Hepatocyte (in vitro differentiated cells): ENCODE results near the gene ZNF280D. TPM values are rescaled to one million over a fixed set of nuclear protein-coding genes. Genes with fewer than 3 reads are reported as not detected.
"Not testable (repeated sequence)": the region's sequence is repeated elsewhere in the genome, so short reads cannot be mapped to it uniquely, and the experiment has no call there.

Experiments used
- DNase-seq: peaks from one replicate; pipeline ENCODE4 v3.0.0-alpha.2; 2016; ENCODE audit warnings: low spot score
- H2AFZ ChIP-seq: fragments of 200-600 bp; sonication (generic); 2 replicates; pipeline ENCODE4 v1.6.0; 2016; ENCODE audit warnings: antibody characterized with exemption, mild to moderate bottlenecking
- H3K27ac ChIP-seq: fragments of 200-600 bp; sonication (generic); 2 replicates; pipeline ENCODE4 v1.5.1; 2016; ENCODE audit warnings: mild to moderate bottlenecking
- H3K27me3 ChIP-seq: fragments of 200-600 bp; sonication (generic); 2 replicates; pipeline ENCODE4 v1.6.1; 2016
- H3K36me3 ChIP-seq: fragments of 200-600 bp; sonication (generic); replicated peaks from 2 replicates; pipeline ENCODE4 v1.5.1; 2016; ENCODE audit warnings: low read depth; ENCODE audit not compliant: insufficient read depth
- H3K4me1 ChIP-seq: fragments of 200-600 bp; sonication (generic); 2 replicates; pipeline ENCODE4 v1.5.1; 2016; ENCODE audit warnings: mild to moderate bottlenecking, moderate library complexity; ENCODE audit not compliant: insufficient read depth
- H3K4me2 ChIP-seq: fragments of 200-600 bp; sonication (generic); 2 replicates; pipeline ENCODE4 v1.6.0; 2016
- H3K4me3 ChIP-seq: fragments of 200-600 bp; sonication (generic); 2 replicates; pipeline ENCODE4 v1.5.1; 2016; ENCODE audit warnings: mild to moderate bottlenecking
- H3K79me2 ChIP-seq: fragments of 200-600 bp; sonication (generic); 2 replicates; pipeline ENCODE4 v1.6.0; 2017; ENCODE audit warnings: mild to moderate bottlenecking
- H3K9me2 ChIP-seq: fragments of 200-600 bp; sonication (generic); replicated peaks from 2 replicates; pipeline ENCODE4 v1.6.0; 2017; ENCODE audit warnings: mild to moderate bottlenecking; ENCODE audit not compliant: insufficient read depth
- H3K9me3 ChIP-seq: fragments of 200-600 bp; sonication (generic); 2 replicates; pipeline ENCODE4 v1.5.1; 2016; ENCODE audit warnings: low read depth, mild to moderate bottlenecking
- H4K20me1 ChIP-seq: fragments of 200-600 bp; sonication (generic); 2 replicates; pipeline ENCODE4 v1.6.0; 2016; ENCODE audit warnings: mild to moderate bottlenecking; ENCODE audit not compliant: insufficient read depth, poor library complexity, severe bottlenecking
- EZH2 ChIP-seq: fragments of 200-600 bp; sonication (generic); IDR thresholded peaks from 2 replicates; pipeline ENCODE4 v1.6.1; 2016; ENCODE audit warnings: antibody characterized with exemption, mild to moderate bottlenecking, borderline replicate concordance
- EZH2phosphoT487 ChIP-seq: fragments of 200-600 bp; sonication (generic); IDR thresholded peaks from one replicate; pipeline ENCODE4 v1.6.1; 2018; ENCODE audit warnings: antibody characterized with exemption, mild to moderate bottlenecking, low read depth, moderate library complexity; ENCODE audit not compliant: unreplicated experiment, severe bottlenecking
- WGBS: methylation state at CpG from one replicate; pipeline ENCODE4 v1.1.6; 2016; ENCODE audit warnings: low lambda C conversion rate; ENCODE audit errors: missing lambda C conversion rate; 5-methylcytosine and 5-hydroxymethylcytosine counted together
- polyA plus RNA-seq: library from polyadenylated mRNA; unstranded; fragments of >200 nt; fragmentation: Nextera tagmentation; extraction: Ambion mirVana; gene quantifications from 2 replicates; pipeline ENCODE4 v1.2.1, GENCODE V29; 2016
- total RNA-seq: library from RNA; depleted of rRNA; stranded (reverse); fragments of >200 nt; gene quantifications from 2 replicates; pipeline ENCODE4 v1.2.3, GENCODE V29; 2014
- TF ChIP-seq, protein P1 (sequence below): fragments of 200-600 bp; sonication (generic); IDR thresholded peaks from 2 replicates; pipeline ENCODE4 v1.5.1; 2016; ENCODE audit warnings: antibody characterized with exemption, mild to moderate bottlenecking; ENCODE audit not compliant: poor library complexity

Gene ZNF280D, protein sequence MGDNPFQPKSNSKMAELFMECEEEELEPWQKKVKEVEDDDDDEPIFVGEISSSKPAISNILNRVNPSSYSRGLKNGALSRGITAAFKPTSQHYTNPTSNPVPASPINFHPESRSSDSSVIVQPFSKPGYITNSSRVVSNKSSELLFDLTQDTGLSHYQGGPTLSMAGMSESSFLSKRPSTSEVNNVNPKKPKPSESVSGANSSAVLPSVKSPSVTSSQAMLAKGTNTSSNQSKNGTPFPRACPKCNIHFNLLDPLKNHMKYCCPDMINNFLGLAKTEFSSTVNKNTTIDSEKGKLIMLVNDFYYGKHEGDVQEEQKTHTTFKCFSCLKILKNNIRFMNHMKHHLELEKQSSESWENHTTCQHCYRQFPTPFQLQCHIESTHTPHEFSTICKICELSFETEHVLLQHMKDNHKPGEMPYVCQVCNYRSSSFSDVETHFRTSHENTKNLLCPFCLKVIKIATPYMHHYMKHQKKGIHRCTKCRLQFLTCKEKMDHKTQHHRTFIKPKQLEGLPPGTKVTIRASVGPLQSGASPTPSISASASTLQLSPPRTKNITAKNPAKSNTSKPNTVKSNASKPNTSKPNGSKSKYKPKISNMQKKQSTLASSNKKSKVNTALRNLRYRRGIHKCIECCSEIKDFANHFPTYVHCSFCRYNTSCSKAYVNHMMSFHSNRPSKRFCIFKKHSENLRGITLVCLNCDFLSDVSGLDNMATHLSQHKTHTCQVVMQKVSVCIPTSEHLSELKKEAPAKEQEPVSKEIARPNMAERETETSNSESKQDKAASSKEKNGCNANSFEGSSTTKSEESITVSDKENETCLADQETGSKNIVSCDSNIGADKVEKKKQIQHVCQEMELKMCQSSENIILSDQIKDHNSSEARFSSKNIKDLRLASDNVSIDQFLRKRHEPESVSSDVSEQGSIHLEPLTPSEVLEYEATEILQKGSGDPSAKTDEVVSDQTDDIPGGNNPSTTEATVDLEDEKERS
- total RNA-seq (0.87 and 1.7 TPM in 2 replicates), polyA plus RNA-seq (0.54 TPM in 1 of 2 replicates, not detected in the other)

DNA sequence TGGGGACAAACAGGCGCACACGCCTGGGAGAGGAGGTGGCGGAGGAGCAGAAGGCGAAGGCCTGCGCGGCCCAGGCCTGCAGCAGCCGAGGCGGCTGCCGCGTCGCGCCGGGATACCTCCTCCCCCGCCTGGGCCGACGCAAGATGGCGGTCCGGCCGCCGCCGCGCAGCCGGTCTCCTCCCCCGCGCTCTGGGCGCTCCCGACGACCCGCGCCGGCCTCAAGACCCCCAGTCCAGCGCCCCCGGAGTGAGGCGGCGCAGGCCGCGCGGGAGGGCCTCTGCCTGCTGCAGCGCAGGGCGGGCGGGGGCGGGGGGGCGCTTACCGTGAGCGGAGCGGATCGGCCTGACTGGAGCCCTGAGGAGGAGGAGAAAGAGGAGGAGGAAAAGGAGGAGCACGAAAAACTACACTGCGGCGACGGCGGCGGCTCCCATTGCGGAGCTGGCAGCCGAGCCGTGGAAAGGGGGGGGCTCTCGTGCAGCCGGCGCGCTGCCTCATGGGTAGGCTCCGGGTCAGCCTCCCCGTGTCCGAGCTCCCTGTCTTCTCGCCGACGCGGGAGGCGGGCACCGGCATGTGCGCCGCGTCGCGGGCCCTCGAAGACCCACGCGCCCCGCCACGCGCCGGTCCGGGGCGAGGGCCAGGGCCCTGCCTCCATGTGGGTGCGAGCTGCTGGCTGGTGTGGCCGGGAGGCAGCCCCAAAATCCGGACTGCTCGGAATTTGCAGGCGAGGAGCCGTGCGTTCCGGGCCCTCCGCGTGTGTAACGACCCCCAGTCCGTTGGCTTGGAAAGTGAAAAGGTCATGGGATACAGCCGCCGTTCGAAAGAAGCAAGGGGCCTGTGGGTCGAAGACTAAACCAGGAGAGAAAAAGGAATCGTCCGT is at the start of gene ZNF280D:
Gene ZNF280D, minus strand, starts transcription at position 374 of the 877 bp plus-strand sequence. CDS start 26,400 bp downstream, outside the sequence.
- H3K27ac ChIP-seq, result no peak within 1 kb of the TSS
- WGBS, result 99% methylated on average over 57 of the region's 101 CpGs
- no peaks in the 10 kb centered on the region for H3K9me3 ChIP-seq
- H3K79me2 ChIP-seq, result no peaks in the 10 kb centered on the region
- H3K4me2 ChIP-seq, result no peak within 1 kb of the TSS
- H3K4me1 ChIP-seq, result peaks cover 7% of the 10 kb centered on the region
- no peak within 1 kb of the TSS for H2AFZ ChIP-seq
- no peaks in the 10 kb centered on the region for H3K27me3 ChIP-seq
- no peak for TF ChIP-seq EZH2phosphoT487
- no peak for TF ChIP-seq EZH2
- TF ChIP-seq, protein P1, sequence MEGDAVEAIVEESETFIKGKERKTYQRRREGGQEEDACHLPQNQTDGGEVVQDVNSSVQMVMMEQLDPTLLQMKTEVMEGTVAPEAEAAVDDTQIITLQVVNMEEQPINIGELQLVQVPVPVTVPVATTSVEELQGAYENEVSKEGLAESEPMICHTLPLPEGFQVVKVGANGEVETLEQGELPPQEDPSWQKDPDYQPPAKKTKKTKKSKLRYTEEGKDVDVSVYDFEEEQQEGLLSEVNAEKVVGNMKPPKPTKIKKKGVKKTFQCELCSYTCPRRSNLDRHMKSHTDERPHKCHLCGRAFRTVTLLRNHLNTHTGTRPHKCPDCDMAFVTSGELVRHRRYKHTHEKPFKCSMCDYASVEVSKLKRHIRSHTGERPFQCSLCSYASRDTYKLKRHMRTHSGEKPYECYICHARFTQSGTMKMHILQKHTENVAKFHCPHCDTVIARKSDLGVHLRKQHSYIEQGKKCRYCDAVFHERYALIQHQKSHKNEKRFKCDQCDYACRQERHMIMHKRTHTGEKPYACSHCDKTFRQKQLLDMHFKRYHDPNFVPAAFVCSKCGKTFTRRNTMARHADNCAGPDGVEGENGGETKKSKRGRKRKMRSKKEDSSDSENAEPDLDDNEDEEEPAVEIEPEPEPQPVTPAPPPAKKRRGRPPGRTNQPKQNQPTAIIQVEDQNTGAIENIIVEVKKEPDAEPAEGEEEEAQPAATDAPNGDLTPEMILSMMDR, result no peak
- H3K4me3 ChIP-seq, result no peak within 1 kb of the TSS
- no peak for DNase-seq
- H4K20me1 ChIP-seq, result no peaks in the 10 kb centered on the region
- H3K36me3 ChIP-seq, result no peaks in the 10 kb centered on the region
- no peaks in the 10 kb centered on the region for H3K9me2 ChIP-seq

DNA sequence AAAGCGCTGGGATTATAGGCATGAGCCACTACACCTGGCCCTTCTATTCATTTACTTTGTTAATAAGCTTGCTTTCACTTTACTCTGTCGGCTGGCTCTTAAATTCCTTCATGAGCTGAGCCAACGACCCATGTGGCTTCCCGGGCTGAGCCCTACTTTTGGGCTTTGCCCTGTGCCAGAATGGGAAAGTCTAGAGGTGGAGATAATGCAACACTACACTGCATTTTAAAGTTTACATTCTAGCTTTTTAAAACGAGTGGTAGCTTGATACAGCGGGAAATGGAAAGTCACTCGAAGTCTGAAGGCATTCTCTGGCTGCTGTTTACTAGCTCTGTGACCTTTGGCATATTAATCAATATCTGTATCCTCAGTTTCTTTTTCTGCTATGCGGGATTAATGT is 49.0 kb upstream of the ZNF280D start:
- no peak for DNase-seq
- no peaks in the 10 kb centered on the region for H4K20me1 ChIP-seq
- H3K4me3 ChIP-seq, result no peak overlapping the region
- H3K9me2 ChIP-seq, result no peaks in the 10 kb centered on the region
- no peaks in the 10 kb centered on the region for H3K79me2 ChIP-seq
- 89% methylated on average over 8 of the region's 8 CpGs for WGBS
- H3K4me2 ChIP-seq, result no peak overlapping the region
- no peaks in the 10 kb centered on the region for H3K4me1 ChIP-seq
- H3K27ac ChIP-seq, result no peak overlapping the region
- no peaks in the 10 kb centered on the region for H3K36me3 ChIP-seq
- H3K27me3 ChIP-seq, result no peaks in the 10 kb centered on the region
- TF ChIP-seq, protein P1, result no peak
- TF ChIP-seq EZH2, result no peak
- TF ChIP-seq EZH2phosphoT487, result no peak
- H2AFZ ChIP-seq, result no peak overlapping the region
- no peaks in the 10 kb centered on the region for H3K9me3 ChIP-seq

DNA sequence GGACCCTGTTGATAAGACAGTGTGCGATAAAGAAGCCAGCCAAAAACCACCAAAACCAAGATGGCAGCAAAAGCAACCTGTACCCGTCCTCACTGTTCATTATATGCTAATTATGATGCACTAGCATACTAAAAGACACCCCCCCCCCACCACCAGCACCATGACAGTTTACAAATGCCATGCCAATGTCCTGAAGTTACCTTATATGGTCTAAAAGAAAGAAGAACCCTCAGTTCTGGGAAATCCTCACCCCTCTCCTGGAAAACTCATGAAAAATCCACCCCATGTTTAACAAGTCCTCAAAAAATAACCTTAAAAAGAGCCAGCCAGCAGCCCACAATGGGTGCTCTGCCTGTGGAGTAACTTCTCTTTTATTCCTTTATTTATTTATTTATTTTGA is 48.4 kb upstream of the ZNF280D start:
- no peaks in the 10 kb centered on the region for H3K9me2 ChIP-seq
- H3K36me3 ChIP-seq, result no peaks in the 10 kb centered on the region
- no peak overlapping the region for H2AFZ ChIP-seq
- H3K27me3 ChIP-seq, result no peaks in the 10 kb centered on the region
- no peaks in the 10 kb centered on the region for H3K79me2 ChIP-seq
- WGBS, result 80% methylated on average over 2 of the region's 2 CpGs
- H4K20me1 ChIP-seq, result no peaks in the 10 kb centered on the region
- no peaks in the 10 kb centered on the region for H3K9me3 ChIP-seq
- H3K4me3 ChIP-seq, result no peak overlapping the region
- H3K27ac ChIP-seq, result no peak overlapping the region
- TF ChIP-seq EZH2phosphoT487 (no peak), EZH2 (no peak)
- TF ChIP-seq, protein P1, result no peak
- DNase-seq, result no peak
- no peaks in the 10 kb centered on the region for H3K4me1 ChIP-seq
- no peak overlapping the region for H3K4me2 ChIP-seq

DNA sequence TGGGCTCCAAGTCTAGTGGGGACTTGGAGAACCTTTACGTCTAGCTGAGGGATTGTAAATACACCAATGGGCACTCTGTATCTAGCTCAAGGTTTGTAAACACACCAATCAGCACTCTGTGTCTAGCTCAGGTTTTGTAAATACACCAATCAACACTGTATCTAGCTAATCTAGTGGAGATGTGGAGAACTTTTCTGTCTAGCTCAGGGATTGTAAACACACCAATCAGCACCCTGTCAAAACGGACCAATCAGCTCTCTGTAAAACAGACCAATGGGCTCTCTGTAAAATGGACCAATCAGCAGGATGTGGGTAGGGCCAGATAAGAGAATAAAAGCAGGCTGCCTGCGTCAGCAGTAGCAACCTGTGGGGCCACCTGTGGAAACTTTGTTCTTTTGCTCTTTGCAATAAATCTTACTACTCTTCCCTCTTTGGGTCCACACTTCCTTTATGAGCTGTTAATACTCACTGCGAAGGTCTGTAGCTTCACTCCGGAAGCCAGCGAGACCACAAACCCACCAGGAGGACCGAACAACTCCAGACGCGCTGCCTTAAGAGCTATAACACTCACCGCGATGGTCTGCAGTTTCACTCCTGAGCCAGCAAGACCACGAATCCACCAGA is 46.9 kb upstream of the ZNF280D start:
- H3K27ac ChIP-seq, H3K9me2 ChIP-seq, H3K4me2 ChIP-seq, H3K4me3 ChIP-seq, H3K27me3 ChIP-seq, DNase-seq, H3K79me2 ChIP-seq, H4K20me1 ChIP-seq, H3K36me3 ChIP-seq, H2AFZ ChIP-seq, H3K9me3 ChIP-seq, H3K4me1 ChIP-seq: not testable (repeated sequence)
- WGBS, result 95% methylated on average over 12 of the region's 12 CpGs

DNA sequence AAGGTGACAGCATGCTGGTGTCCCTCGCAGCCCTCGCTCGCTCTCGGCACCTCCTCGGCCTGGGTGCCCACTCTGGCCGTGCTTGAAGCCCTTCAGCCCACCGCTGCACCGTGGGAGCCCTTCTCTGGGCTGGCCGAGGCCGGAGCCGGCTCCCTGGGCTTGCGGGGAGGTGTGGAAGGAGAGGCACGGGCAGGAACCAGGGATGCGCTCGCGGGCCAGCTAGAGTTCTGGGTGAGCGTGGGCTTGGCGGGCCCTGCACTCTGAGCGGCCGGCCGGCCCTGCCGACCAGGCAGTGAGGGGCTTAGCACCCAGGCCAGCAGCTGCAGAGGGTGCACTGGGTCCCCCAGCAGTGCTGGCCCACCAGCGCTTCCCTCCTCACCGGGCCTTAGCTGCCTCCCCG is 46.1 kb upstream of the ZNF280D start:
- H3K9me3 ChIP-seq, H3K4me3 ChIP-seq, H3K27me3 ChIP-seq, H3K4me2 ChIP-seq, H3K36me3 ChIP-seq, H3K9me2 ChIP-seq, H4K20me1 ChIP-seq, H3K79me2 ChIP-seq, H3K4me1 ChIP-seq, DNase-seq, H2AFZ ChIP-seq, H3K27ac ChIP-seq: not testable (repeated sequence)
- WGBS, result 98% methylated on average over 16 of the region's 25 CpGs
